HG03460 (cell line): Measurements from ENCODE around the gene CUEDC1.

Experiments used
- ATAC-seq: cut with Tn5 transposase; IDR thresholded peaks from one replicate; pipeline ENCODE4 v1.9.1; 2021; ENCODE audit not compliant: unreplicated experiment

The CUEDC1 gene

GRCh38 chr17:57842280-57842679 lies 112.9 kb downstream of the CUEDC1 start:
- ATAC-seq: no peak

GRCh38 chr17:57839571-57839923 lies 115.7 kb downstream of the CUEDC1 start:
- no peak for ATAC-seq

DNA sequence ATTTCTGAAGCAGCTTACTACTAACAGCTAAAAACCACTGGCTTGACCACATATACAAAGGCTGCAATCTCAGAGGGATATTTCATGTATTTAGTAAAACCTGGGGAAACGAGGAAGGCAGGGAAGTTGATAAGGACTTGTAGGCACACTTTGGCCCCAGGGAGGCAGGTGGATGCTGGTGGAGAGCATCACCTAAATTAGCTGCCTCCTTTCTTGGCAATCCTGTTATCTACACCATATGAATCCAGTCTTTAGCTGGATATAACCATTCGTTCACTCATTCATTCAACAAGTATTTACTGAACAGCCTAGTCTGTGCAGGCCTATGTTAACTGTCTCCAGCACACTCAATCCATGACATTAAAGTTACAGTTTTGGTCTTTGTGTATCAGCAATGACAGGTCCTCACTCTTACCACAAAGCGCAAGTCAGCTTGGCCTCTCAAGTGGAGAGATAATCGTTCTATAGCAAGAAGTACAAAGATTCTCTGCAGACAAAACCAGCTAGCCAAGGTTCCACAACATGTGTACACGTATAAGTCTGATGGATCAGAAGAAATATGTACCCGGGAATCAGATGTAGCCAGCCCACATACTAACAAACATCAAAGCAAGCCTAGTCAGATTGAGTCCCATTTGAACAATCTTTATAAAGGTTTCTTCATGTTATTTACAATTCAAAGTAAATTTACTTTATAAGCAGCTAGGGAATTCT lies 116.2 kb downstream of the CUEDC1 start:
- no peak for ATAC-seq

GRCh38 chr17:57838453-57838852 lies 116.8 kb downstream of the CUEDC1 start:
- no peak for ATAC-seq

DNA sequence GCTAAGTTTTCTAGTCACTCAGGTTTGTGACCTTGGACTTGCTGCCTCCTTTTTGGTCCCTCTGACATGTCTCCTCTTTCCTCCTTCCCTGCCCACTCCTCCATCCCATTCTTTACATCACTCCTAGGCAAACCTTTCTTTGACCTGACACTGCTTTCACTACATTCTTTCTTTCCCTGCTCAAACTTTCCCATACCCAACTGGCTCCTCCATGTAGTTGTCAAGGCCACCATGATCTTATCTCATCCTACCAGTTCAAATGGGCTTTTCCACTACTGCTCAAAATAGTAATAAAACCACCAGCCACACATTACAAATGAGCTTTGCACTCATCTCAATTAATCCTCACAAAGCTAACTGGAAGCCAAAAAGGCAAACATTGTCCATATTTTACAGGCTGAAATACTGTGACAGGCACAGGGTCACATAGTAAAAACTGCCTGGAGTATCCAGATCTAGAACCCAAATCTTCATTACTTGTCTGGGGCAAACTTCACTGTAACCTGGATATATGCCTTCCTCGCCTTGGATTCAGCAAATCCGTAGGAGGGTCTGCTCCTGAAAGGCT lies 119.8 kb downstream of the CUEDC1 start:
- no peak for ATAC-seq

- no peak for ATAC-seq
Observed at GRCh38 chr17:57834146-57834741, 121.0 kb downstream of the CUEDC1 start.

DNA sequence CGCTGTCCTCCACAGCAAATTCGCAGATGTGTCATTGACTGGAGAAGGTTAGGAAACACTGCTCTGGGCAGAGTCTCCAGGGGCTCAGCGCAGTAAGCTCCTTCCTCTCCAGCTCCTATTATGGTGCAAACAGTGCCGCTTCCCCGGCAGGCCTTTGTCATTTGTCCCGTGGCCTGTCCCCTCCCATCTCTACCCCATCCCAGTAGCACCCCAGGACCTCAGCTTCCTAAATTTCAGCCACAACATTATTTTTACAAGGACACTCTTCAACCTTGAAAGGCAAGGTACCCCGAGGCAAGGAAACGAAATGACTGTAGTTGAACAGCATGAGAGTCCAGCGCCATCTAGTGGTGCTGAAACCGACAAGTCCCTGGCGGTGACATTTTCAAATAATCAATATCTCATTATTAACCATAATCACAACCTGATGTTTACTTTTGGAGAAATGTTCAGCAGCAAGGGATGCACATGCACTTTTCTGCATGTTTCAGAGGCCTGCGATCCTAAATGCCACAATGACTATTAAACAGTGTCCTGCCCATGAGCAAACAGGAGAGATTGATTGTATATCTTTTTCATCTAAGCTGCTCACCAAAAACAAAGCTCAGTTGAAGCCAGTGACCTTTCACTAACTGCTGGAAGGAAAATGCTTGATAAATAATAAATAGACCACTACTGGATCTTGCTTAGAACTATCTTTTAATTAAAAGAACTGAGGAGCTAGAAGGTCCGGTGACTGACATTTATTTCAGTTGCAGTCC lies 121.9 kb downstream of the CUEDC1 start:
- peak; percentile 61 for ATAC-seq

DNA sequence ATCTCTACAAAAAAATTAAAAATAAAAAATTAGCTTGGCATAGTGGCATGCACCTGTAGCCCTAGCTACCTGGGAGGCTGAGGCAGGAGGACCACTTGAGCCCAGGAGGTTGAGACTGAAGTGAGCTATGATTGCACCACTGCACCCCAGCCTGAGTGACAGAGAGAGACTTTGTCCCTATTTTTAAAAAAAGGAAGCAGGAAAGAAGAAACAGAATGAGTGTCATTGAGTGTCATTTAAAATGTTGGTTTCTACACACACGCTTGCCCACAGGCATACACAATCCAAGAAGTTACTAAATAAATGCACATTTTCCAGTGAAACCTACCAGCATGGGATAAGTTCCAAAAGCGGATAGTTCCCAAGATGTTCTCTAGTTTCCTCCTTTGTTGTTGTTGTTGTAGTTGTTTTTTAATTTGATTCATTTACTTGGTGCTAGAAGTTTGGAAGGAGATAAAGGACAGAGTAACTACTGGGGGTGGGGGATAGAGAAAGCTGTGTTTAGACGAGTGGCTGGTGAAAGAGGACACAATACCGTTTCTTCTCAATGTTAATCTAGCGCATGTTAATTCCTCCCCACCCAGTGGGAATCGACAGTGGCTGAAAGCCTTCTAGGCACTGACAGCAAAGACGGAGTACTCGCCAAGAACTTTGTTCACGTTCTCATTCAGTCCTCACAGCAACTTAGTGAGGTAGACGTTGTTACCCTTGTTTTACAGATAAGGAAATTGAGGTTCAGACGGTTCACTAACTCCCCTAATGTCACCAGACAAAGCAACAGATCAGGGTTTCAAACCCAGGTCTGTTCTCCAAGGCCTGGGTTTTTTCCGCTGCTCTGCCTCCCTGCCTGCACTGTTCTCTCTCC lies 122.7 kb downstream of the CUEDC1 start:
- peak; percentile 25 for ATAC-seq

- ATAC-seq: no peak
Observed at GRCh38 chr17:57830880-57831279, 124.3 kb downstream of the CUEDC1 start.

DNA sequence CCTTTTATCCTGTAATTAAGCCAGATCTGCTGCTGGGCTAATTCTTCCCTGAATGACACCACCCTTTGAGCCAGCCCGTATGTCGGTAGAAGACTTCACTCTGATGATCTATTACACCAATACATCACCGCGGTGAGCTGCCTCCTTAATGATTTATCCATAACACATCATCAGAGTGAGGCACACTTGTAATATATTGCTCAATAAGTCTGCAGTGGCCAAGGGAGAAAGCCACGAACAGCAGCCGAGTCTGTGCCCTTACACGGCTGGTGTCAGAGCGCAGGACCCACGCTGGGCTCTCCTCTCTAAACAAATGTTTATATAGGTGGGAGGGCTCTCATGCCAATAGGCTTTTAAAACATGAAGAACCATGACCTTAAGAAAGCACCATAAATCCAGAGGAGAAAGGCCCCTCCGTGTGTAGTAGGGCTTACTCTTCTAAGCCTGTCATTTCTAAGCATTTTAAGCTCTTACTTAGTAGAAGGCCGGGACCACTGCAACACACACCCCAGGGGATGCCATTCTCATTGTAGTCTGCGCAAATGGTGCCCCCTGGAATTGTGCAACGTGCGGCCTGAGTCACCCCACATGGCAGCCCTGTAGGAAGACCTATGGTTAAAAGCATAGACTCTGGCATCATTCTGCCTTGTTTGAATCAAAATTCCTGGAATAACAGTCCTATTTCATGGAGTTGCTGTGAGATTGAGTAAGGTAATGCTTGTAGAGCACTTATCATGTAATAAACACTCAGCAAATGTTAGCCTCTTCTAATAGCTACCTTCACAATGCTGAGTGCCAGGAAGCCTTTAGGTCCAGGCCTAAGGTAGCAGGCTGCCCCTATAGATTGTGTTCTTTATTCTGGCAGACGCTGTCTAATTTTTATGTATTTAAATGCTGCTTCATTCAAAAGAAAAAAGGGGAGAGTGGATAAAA lies 131.5 kb downstream of the CUEDC1 start:
- ATAC-seq: no peak

- ATAC-seq: no peak
Observed at GRCh38 chr17:57819867-57820266, 135.3 kb downstream of the CUEDC1 start.

DNA sequence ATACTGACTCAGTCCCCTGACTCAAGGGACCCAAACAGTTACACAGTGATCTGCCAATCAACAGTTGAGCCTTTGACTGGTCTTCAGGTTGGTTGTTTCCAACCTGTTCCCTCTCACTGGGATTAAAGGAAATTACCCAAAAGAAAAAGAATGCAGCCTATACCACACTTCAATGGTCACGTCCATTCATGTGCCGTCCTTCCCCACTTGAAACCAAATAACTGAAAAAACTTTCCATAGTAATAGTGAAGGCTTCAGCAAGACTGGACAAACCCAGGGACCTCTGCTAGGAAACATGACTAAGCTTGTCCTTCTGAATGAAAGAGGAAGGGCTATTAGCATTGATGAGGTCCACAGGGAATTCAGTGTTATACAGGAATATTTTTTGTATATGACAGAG lies 135.9 kb downstream of the CUEDC1 start:
- no peak for ATAC-seq

- ATAC-seq: no peak
Observed at GRCh38 chr17:57818066-57818465, 137.1 kb downstream of the CUEDC1 start.

- no peak for ATAC-seq
Observed at GRCh38 chr17:57817299-57817698, 137.9 kb downstream of the CUEDC1 start.

- ATAC-seq: no peak
Observed at GRCh38 chr17:57814421-57814820, 140.8 kb downstream of the CUEDC1 start.

DNA sequence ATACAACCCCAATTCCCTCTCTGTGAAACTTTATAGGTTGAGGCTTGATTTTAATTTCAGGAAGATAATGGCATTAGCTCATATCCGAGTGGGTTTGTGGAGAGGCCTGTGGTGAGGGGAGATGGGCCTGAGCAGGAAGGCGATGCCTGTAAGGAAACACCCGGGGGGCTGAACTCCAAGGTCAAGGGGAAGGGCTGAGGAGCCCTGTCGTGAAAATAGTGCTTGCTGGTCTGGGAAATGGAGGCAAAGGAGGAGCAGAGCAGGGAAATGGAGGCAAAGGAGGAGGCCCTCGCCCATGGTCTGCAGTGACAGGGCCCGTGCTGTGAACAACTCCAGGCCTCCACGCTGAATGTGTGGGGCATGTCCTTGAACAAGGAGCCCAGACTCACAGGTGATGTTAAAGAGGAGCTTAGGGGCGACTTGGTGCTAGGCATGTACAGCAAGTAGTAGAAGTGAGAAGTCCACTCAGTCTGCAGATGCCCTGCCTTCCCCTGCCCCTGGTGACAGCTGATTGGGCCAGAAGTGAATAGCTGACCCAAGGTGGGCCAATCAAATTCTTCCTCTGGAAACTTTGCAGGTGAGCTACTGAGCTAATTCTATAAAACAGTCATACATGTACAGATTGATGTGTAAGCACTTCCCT lies 143.5 kb downstream of the CUEDC1 start:
- ATAC-seq: no peak
